Hematopoietic multipotent progenitor cell treated with erythropoietin and hydrocortisone succinate and interleukin-3 and kit ligand, for 15 days (in vitro differentiated cells): ENCODE measurements around the gene TACC3.
A peak's percentile ranks its signal among the peaks of the same experiment; 100 is the strongest.

Experiments used
- DNase-seq: peaks from one replicate; pipeline ENCODE4 v3.0.0-alpha.2; 2015; ENCODE audit warnings: low spot score

TACC3 gene

GRCh38 chr4:1723131-1723801, 1.9 kb downstream of the TACC3 start:
- DNase-seq = no peak

GRCh38 chr4:1725521-1725920, 4.2 kb downstream of the TACC3 start:
- no peak for DNase-seq

DNA sequence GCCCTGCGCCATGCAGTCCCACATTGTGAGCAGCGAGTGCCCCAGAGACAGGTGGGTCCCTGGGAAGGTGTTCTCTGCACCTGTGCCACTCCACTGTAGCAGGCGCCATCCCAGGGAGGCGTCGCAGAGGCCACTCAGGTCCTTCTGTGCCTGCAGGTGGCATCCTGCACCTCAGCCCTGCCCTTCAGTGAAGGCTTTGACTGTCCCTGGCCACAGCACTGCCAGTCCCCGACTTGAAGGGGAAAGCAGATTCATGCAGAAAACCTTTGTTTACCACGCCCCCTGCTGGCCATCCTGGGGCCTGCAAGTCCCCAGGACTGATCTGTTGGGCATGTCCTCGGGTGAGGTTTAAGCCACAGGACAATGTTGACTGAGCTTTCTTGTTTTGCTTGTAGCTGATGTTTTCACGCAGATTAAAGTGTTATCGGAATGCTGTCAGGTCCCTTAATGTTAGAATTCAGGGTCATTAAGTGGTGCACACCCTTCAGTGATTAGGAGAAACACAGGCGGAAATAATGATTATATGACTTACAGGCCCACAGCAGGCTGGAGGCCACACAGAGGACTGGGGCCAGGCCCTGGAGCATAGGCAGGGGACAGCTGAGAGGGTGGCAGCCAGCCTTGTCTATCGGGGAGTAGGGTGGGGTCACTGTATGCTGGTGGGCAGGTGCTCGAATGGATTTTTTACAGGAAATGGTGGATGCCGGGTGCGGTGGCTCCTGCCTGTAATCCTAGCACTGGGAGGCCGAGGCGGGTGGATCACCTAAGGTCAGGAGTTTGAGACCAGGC, 5.0 kb downstream of the TACC3 start:
- DNase-seq = peak; percentile 89

- no peak for DNase-seq
Measured at GRCh38 chr4:1727117-1728031, 6.1 kb downstream of the TACC3 start.

- DNase-seq = no peak
Measured at GRCh38 chr4:1728061-1728980, 7.0 kb downstream of the TACC3 start.

DNA sequence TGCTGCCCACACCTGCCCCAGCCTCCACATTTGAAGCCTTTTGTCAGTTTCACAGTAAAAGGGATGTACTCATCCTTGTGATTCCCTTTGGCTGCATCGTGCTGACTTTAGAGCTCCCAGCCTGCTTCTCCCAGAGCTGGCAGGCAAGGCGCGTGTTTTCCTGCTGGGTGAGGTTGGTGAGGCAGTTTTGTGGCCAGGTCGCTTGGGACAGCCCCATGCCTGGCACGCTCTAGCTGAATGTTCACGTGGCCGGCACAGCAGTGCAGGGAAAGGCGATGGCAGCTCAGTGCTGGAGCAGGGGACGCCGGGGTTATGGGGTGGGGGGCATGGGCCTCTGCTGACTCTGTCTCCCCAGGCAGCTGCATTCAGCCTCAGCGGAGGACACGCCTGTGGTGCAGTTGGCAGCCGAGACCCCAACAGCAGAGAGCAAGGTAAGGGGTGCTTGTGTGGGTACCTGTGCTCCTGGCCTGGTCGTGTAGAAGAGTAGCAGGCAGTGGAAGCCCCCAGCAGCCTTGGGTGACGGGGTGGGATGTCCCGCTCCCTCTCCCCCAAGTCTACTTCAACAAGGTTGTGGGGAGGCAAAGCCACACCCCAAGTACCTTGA, 9.3 kb downstream of the TACC3 start:
- DNase-seq = no peak

DNA sequence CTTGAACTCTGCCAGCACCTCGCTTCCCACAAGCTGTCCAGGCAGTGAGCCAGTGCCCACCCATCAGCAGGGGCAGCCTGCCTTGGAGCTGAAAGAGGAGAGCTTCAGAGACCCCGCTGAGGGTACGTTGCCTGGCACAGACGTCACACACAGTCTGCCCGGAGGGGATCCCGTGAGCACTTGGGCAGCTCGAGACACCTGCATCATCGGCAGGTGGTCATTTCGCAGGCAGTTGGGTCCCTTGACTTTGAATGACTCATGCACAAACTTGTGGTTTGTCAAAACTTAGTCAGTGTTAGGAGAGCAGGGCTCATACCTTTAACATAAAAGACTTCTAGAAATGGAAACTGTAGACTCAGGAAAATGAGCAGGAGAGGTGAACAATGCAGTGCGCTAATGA, 9.9 kb downstream of the TACC3 start:
- no peak for DNase-seq

- DNase-seq = no peak
Measured at GRCh38 chr4:1732911-1733310, 11.6 kb downstream of the TACC3 start.

- no peak for DNase-seq
Measured at GRCh38 chr4:1735215-1735614, 13.9 kb downstream of the TACC3 start.

DNA sequence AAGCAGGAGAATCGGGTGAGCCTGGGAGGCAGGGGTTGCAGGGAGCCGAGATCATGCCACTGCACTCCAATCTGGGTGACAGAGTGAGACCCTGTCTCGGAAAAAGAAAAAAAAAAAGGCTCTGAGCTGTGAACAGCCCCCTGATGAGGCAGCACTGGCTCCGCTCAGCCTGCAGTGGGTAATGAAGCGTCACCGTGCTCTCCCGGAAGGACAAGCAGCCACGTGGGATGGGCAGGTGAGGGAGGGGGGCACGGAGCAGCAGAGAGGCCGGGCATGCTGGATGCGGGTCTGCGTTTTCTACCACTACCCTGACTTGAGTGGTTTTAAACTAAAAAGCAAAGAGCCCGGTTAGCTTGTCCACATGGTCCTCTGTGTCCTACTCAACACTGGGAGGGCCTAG, 15.5 kb downstream of the TACC3 start:
- DNase-seq = no peak

- no peak for DNase-seq
Measured at GRCh38 chr4:1737666-1738065, 16.3 kb downstream of the TACC3 start.

- no peak for DNase-seq
Measured at GRCh38 chr4:1738410-1738809, 17.1 kb downstream of the TACC3 start.

DNA sequence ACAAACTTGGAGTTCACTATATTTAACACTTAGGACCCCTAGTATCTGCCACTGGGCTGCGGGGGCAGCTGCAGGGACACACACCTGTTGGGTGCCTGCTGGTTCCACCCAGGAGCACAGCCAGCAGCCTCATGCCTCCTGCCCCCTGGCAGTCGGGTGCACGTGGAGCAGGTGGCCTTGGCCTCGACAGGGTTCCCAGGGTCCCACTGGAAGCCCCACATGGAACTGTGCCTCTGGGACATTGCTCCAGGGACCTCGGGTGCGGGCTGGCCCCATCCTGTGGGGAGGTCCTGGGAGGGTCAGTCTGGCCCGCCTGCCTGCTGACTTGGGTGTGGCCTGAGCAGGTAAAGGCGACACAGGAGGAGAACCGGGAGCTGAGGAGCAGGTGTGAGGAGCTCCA, 18.0 kb downstream of the TACC3 start:
- DNase-seq = no peak

DNA sequence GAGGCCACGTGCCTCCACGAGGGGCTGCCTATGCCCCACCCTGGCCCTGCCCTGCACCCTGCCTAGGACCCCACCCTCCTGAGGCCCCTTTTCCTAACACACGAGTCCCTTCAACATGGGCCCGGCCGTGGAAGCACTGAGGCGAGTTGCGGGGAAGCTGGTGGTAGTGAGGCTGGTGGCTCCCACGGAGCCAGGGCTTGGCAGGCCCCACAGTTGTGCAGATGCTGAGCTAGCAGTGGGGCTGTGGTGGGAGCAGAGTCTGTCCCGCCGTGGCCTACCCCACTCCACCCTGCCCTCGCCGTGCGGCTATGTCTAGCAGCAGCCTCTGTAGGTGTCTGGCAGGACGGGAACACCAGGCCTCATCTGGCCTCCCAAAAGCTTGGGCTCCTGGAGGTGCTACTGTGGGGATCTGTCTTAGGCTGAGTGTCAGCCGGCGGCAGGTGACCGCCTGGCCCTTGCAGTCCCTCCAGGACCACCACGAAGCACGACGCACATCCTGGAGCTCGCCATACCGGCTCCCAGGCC, 18.8 kb downstream of the TACC3 start:
- DNase-seq = no peak

DNA sequence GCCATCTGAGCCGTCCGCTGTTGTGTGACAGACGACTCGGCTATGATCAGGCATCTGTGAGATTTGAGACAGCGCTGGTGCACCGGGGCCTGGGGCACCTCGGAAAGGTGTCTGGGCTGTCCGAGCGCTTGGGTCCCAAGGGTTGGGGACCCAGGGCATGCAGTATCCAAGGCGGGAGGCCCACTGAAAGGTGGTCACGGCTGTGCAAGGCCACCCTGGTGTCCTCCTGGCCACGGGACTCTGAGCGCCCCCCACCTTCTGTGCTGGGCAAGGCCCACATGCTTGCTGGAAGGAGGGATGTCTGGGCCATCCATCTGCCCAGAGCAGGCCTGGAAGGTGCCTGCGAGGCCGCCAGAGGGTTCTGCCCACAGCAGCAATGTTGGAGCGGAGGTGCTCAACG, 19.9 kb downstream of the TACC3 start:
- DNase-seq = no peak

DNA sequence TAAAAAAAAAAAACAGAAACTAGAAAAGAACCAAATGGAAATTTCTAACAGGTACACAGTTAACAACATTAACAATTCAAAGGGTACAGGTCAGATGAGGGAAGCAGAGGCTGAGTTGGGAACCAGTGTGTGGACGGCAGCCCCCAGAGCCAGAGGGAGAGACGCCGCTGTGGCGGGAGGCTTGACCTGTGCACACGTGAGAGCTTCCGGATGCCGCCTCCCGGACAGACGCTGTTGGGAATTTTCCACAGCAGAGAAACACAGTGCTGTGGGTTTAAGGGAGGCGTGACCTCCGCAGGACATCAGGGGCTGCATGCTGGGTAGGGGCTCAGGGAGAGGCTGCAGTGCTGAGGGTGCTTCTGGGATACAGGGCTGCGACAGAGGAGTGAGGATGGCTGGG, 22.2 kb downstream of the TACC3 start:
- no peak for DNase-seq

DNA sequence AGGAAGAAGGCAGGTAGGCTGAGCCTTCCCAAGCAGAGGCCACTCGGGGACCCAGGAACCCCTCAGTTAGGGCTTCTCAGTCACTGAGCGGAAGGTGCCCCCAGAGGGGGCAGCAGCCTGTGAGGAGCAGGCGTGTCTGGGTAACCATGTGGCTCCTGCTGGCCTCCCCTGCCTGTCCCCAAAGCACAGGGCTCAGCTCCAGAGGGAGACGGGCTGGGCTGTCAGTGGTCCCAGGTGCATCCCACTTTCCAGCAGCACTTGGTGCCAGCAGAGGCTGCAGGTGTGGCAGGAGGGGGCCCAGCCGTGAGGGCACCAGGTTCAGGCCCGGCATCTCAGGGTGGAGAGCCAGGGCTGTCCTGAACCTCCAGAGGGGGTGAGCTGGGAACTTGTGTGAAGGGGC, 22.7 kb downstream of the TACC3 start:
- no peak for DNase-seq

- no peak for DNase-seq
Measured at GRCh38 chr4:1744552-1744951, 23.2 kb downstream of the TACC3 start.

GRCh38 chr4:1745165-1745564, 23.8 kb downstream of the TACC3 start:
- DNase-seq = no peak

DNA sequence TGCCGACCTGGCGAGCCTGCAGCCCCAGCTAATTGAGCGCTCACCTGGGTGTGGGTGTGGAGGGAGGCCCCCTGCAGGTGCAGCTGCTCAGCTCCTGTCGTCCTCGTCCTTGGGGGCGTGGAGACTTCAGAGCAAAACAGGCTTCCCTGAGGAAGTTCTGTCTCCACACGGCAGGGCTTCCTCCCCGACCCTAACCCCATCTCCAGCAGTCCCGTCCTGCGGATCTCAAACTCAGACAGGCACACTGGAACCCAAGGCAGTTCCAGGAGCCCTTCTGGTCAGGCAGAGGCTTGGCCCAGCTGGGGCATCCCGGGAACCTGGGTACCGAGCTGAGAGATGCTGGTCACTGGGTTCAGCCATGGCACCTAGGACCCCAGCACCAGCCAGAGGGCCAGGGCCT, 24.4 kb downstream of the TACC3 start:
- no peak for DNase-seq

DNA sequence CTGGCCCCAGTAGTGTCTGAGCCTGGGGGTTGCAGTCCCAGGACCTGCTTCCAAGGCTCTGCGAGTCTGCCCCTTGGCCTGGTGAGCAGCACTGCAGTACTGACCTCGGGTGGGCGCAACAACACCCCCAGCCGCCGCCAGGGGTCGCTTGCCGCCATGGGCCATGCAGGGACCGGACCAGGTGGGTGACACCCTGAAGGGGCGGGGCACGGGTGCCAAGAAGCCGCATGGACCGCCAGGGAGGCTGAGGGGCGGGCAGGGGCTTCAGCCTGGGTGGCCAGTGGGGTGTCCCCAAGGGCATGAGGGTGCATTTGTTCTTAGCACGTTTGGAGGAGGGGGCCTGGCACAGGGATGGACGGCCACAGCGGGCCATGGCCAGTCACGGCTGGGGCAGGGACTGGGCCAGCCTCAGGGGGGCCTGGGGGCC, 25.0 kb downstream of the TACC3 start:
- DNase-seq = peak; percentile 73
